NCI-H510A (cell line): Measurements from ENCODE around the gene FAT4.

Source experiments
- DNase-seq: peaks from one replicate; lab custom pipeline; 2025; lab: John Stamatoyannopoulos, UW

Gene FAT4

DNA sequence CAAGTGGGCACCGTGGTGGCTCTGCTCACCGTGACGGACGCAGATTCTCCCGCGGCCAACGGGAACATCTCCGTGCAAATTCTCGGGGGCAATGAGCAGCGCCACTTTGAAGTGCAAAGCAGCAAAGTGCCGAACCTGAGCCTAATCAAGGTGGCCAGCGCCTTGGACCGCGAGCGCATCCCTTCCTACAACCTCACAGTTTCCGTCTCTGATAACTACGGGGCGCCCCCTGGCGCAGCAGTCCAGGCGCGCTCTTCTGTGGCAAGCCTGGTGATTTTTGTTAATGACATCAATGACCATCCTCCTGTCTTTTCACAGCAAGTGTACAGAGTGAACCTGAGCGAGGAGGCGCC is 2.7 kb downstream of the FAT4 start:
- peak; percentile 53 for DNase-seq

DNA sequence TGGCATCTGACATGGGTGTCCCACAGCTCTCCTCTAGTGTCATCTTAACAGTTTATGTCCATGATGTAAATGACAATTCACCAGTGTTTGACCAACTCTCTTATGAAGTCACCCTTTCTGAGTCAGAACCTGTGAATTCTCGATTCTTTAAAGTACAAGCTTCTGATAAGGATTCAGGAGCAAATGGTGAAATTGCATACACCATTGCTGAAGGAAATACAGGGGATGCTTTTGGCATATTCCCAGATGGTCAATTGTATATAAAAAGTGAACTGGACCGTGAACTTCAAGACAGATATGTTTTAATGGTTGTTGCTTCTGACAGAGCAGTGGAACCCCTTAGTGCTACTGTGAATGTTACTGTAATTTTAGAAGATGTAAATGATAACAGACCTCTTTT is 4.6 kb downstream of the FAT4 start:
- DNase-seq, result no peak

GRCh38 chr4:125321709-125322365 is 7.1 kb downstream of the FAT4 start:
- DNase-seq, result no peak

GRCh38 chr4:125322366-125322730 is 7.6 kb downstream of the FAT4 start:
- DNase-seq, result no peak

DNA sequence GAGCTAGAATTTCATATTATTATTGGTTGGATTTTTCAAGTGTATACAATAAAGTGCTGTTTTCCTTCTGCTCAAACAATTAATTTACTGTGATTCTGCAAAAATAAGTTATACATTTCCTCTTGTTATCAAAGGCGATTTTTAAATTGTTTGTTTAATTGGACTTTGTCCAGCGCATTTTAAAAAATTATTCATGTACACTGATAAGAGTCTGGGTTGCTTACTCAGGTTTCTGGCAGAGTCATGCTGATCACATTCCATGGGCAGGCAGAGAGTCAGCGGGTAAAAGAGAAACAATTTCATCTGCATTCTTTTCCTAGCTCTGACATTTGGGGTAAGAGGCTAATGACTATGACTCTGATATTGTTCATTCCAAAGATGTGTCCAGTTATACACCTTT is 8.9 kb downstream of the FAT4 start:
- DNase-seq, result no peak

DNA sequence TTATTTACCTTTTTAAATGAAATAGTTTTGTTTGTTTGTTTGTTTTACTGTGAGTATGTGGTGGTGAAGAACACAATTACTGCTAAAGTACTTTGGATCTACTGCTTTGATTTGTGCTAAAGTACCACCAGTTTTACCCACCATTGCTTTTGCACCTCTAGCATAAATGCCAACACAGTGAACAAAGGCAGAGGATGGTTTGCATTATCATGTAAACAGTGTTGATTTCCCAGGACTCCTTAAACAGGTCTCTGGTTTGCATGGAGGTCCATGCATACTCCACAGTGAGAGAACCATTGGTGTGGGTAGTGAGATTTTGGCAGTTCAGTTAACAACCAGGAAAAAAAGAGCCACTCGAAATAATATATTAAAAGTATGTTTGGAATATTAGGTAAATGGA is 11.0 kb downstream of the FAT4 start:
- DNase-seq, result no peak

DNA sequence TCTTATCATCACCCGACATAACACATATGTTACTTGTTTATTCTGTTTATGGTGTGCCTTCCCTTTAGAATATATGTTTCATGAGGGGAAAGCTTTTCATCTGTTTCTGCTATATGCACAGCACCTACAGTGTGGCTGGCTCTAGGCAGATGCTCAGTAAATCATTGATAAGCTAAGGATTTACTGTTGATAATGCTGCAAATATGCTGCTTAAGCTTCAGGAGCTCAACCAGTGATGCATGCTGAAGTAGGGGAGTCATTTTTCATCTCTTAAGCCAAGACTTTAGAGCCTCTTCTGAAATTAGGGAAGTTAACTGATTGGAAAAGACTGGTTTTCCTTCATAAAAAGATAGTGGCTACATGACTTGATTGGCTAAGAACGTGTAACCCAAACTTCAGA is 16.4 kb downstream of the FAT4 start:
- DNase-seq, result no peak

- DNase-seq, result no peak
These were observed 20.2 kb downstream of the FAT4 start for GRCh38 chr4:125334926-125335325.

GRCh38 chr4:125338814-125339213 is 24.1 kb downstream of the FAT4 start:
- DNase-seq, result no peak

DNA sequence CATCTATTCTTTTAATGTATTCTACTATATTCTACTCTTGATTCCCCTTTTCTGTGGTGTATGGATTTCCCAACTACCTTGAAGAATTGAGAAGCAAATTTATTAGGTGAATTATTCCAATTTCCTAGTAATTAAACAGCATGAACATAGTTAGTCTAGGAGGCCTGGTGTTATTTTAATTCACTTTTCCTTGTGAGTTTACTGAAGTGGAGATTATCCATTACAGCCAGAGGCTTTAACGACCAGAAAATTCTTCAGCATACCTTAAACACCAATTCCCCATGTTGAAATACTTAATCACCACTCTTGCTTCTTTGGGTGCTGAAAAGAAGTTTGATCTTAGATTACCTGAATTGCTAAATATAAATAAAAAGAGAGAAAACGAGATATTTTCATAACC is 29.4 kb downstream of the FAT4 start:
- no peak for DNase-seq

DNA sequence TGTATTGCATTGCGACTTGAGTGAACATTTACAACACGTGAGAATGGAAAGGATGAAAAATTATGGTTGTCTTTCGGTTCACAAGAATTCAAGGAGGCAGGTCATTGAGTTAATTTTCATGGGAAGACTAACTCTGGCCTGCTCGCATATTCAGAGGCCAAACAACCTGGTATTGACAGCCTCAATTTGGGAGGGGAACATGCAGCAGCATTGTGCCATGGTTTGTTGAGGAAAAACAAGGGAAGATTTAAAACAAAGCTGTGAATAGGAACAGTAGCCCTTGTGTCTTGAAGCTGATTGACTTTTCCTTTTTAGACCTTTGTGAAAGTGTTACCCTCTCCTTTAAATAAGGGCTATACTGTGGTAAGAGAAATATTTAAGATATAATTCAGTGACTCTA is 31.9 kb downstream of the FAT4 start:
- no peak for DNase-seq

- DNase-seq, result no peak
These were observed 35.8 kb downstream of the FAT4 start for GRCh38 chr4:125350470-125351135.

GRCh38 chr4:125352521-125352920 is 37.8 kb downstream of the FAT4 start:
- DNase-seq, result no peak

DNA sequence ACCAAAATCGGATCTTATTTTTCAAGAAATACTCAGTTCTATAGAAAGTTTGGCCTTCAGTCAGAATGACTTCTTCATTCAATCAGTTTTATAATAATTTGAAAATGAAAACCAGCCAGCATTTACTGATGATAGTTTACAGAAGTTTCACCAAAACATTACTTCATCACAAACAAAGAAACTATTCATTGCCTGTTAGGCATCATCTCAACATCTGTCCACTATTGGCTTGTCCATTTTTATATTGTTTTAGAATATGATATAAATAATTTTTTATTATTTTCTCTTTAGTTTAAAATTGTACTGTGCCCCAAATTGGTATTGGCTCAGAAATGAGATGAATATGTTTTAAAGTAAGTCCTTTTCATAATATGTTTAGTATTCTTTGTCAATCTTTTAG is 38.4 kb downstream of the FAT4 start:
- DNase-seq, result no peak

- no peak for DNase-seq
These were observed 41.0 kb downstream of the FAT4 start for GRCh38 chr4:125355791-125356190.

DNA sequence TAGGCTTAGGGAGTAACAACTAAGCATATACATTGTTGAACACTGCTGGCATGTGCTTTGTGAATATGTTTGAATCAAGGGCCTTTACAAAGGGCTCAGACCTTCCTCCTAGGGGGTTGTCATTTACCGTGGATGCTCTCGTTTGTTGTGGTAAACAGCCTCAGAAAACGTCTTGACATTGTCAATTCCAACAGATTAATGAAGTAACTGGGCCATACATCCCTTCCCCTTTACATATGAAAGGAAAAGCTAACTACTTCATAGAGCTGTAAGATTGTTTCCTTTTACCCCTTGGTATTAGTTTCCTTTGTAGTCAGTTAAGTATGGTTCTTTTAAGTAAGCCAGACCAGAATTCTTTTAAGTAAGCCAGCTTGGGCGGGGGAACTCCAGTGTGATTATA is 42.9 kb downstream of the FAT4 start:
- no peak for DNase-seq

GRCh38 chr4:125358453-125358852 is 43.7 kb downstream of the FAT4 start:
- DNase-seq, result no peak

- DNase-seq, result no peak
These were observed 44.6 kb downstream of the FAT4 start for GRCh38 chr4:125359363-125359762.

DNA sequence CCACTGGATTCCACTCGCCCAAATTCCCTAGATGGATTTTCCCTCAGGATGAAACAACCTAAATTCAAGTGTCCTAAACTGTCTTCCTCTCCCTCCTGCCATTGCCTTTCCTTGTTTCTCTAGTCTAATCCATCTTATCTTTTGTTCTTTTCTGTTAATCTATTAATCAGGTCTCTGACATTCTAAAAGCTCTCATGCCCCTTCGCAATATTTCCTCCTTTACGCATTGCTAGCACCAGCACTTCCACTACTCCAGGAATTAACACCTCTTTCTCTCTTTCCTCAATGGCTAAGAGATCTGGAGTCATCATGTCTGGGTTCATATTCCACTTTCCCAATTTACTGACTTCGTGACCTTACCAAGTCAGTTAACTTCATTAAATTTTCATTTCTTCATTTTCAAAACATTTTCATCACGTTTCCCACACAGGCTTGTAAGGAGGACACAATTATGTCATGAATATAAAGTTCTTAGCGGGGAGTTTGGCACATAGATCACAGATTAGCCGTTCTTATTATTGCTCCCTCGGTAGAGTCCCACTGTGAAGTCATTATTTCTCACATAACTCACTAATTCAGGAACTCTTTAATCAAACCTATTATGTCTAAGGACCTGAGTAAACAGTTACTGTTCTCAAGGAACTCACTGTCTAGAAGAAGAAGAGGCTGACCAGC is 45.3 kb downstream of the FAT4 start:
- DNase-seq, result no peak

GRCh38 chr4:125360727-125361126 is 46.0 kb downstream of the FAT4 start:
- no peak for DNase-seq
